HG03196 (cell line): ENCODE data around the gene SMOC1.
"Not testable (repeated sequence)": the region's sequence is repeated elsewhere in the genome, so short reads cannot be mapped to it uniquely, and the experiment has no call there.

Experiments used
- ATAC-seq: cut with Tn5 transposase; IDR thresholded peaks from one replicate; pipeline ENCODE4 v1.9.1; 2021; ENCODE audit not compliant: unreplicated experiment

Gene SMOC1

DNA sequence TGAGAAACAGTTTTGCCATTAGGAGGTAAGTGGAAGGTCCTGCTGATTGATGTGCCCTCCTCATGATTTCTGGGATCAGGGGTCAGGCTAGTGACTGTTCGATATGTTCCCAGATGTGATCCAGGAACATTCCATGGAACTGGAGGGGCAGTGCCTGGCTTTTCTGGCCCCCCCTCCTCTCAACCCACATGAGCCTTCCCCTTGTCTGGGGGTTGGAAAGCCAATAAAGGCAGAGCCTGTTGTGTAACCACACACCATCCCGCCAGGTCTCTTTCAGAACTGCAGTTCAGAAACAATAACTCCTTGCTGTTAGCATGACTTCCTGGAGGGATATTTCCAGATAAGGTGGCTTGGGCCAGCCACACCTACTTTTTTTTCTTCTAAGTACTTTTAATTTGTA is 17.8 kb downstream of the SMOC1 start:
- no peak for ATAC-seq

DNA sequence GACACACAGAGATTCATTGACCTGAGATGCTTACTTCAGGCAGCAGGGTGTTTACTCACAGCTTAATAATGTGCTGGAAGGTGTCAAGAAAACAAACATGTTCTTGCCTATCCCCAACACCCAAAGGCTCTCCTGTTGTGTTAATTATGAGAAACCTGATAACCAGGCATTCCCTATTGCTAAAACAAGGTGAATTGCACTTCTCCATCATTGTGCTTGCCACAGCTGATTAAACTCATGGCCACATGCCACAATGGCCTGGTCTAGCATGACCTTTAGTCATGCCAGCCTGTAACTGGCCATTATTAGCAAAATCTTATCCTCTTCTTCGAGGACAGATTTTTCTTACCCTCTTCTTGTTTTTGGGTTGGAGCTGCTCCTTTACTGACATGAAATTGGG is 21.4 kb downstream of the SMOC1 start:
- no peak for ATAC-seq

DNA sequence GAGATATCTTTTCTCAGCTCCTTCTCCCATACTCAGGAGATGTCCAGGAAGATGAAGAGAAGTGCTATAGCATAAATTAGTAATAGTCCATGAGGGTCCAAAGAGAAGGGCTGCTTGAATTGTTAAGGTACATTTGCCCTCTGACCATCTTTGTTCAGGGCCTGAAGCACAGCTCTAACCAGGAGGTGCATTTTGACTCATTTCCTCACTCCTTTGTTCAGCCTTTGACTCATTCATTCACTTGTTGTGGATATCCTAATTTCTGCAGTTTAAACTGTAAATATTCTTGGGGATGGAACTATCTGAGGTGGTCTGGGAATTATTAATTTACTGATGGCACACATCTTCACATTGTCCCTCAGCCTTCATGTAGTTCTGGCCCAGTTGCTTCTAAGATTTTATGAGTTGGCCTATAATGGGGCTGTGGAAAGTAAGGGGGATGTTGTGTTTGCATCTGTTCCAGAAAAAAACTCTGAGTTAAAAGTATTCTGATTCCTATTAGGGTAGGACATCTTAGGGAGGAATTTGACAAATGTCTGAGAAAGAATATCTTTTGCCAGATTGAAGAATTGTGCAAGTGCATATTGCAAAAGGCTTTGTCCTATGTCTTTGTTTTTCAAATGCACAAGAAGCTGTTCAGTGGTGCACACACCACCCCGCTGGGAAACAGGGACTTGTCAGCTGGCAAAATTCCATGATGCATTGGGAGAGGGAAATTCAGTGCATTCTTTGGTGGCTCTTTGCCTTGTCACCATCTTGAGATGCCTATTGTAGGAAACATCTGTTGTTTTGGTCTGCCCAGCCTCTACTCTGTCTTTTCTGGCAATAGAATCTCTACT is 22.1 kb downstream of the SMOC1 start:
- ATAC-seq: no peak

DNA sequence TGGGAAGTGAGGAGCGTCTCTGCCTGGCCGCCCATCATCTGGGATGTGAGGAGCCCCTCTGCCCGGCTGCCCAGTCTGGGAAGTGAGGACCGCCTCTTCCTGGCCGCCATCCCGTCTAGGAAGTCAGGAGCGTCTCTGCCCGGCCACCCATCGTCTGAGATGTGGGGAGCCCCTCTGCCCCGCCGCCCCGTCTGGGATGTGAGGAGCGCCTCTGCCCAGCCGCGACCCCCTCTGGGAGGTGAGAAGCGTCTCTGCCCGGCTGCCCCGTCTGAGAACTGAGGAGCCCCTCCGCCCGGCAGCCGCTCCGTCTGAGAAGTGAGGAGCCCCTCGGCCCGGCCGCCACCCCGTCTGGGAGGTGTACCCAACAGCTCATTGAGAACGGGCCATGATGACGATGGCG is 23.8 kb downstream of the SMOC1 start:
- ATAC-seq: not testable (repeated sequence)

DNA sequence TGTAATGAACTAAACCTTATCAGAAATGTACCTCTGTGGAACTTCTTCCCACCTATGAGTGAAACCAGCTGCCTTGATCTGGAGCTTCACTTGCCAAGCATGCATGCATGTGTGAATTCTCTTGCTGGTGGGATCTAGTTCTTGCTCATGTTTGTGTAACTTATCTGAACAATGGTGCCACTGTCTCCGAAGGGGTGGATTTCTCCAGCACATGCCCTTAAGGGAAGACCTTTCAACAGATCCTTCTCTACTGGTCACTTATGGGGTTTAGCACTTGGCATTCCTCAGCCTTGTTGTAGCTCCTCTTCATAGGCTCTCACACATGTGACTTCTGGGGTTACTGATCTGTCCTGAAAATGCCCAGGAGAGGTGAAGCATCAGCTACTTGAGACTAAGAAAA is 25.0 kb downstream of the SMOC1 start:
- ATAC-seq: no peak

DNA sequence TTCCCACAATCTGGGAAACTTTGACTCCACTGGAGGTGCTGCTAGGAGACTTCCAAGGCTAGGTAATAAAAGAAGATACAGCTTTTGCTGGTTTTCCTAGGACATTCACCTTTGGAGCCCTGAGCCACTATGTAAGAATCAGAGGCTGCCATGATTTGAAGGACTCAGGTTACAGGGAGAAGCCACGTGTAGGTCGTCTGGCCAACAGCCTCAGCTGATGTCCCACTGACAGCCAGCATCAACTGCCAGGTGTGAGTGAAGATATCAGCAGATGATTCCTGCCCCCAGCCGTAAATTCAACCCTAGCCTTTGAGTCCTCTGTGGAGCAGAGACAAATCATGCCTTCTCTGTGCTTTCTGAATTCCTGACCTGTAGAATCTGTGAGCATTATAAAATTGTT is 27.0 kb downstream of the SMOC1 start:
- ATAC-seq: no peak

DNA sequence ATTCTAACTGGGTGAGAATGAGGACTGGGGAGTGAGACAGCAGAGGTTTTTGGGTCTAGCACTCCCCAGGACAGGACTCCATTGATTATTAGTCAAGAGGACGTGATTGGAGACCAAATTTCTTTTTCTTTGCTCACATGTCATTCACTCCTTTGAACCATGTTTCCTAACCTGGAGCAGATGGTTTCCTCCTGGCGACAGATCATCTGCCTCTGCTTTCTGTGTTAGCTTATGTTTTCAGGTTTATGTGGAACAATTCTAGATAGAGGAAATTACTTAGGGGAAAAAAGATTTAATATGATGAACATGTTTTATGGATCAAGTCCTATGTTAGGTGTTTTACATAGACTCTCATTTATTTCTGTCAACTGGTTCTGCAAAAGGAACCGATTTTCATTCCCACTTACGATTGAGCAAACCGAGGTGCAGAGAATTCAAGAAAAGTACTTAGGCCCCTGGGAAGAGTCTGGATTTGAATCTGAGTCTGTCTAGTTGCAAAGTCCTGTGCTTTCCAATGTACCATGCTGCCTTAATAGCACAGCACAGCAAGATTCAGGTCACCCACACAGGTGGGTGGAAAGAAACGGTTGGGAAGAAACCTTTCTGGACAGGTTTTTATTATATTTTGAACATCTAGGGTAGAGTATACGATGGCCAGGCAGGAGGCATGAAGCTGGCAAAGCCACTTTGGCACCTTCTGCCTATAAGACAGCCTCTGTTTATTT is 30.8 kb downstream of the SMOC1 start:
- no peak for ATAC-seq

DNA sequence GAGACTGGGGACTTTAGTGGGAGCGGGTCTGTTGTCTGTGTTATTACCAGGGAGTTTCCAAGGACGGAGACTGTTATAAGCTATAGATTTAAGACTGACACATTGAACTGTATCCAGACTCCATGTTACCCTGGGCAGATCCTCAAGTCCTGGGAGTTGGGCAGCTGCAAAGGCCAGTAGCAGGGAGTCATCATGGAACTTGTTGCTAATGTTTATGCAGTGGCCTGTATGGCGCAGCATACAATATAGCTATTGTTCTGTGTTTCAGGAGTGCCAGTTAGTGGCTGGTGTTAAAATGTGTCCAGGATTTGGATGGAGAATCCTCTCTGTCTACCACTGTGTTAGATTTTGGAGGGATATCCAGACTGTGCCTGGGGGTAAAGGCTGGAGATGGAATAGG is 31.7 kb downstream of the SMOC1 start:
- no peak for ATAC-seq

DNA sequence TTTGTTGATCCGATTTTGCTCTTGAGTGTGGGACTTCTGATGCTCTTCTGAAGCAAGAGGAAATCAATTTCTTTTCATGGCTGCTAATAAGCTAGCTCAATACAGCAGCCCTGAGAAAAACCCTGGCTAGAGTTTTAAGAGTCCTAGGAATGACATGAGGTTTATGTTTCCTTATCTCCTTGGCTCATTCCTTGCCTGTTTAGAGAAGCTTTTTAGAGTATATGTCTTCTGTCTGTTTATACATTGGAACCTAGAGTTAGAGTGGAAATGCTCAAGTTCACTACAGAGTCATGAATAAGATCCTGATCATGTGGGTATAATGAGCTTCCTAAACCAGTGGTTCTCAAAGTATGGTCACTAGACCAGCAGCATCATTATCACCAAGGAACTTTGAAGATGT is 34.5 kb downstream of the SMOC1 start:
- ATAC-seq: no peak

DNA sequence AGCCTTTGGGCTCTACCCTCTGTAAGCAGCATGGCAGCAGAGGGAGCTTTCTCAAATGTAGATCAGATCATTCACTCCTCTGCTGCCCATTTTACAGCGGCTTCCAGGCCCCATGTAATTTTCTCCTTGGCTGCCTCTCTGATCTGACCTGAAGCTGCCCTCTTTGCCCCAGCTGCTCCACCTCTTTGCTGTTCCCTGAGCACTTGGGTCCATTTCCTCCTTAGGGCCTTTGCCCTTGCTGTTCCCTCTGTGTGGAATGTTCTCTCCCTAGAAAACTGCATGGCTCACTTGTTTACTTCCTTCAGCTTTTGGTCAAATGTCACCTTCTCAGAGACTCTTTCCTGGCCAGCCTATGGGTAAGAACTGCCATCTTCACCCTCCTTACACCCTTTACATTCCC is 37.2 kb downstream of the SMOC1 start:
- no peak for ATAC-seq

DNA sequence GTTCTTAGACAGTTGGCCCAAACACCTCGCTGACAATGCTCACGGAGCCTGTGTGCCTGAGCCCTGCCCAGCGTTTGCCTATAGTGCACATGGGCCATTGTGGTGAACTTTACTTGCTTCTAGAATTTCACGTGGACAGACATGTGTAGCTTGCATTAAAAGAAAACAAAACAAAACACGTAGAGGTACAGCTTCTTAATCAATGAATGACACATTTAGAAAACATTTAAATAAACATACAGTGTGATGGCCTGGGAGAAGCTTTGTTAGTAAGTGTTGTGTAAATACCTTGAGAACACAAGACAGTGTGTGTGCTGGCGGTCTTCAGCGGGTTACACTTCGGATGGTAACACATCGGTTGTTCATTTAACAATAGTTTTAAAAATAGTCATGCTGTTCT is 38.1 kb downstream of the SMOC1 start:
- ATAC-seq: no peak

DNA sequence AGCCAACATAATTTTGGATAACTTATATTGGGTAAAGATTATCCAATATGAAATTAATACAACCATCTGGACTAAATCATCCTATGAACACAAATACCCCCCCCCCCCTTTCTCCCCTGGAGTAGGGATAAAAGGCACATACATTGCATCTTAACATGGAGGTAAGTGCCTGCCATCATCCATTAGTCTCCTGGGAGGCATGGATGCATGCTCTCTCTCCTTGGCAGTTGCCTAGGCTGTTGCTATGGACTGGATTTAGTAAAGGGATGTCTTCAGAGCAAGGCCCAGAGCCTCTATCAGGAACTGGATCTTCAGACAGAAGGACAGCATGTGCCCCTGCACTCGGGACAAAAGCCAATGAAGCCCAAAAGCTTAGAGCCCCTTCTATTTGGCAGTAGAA is 40.6 kb downstream of the SMOC1 start:
- ATAC-seq: no peak

DNA sequence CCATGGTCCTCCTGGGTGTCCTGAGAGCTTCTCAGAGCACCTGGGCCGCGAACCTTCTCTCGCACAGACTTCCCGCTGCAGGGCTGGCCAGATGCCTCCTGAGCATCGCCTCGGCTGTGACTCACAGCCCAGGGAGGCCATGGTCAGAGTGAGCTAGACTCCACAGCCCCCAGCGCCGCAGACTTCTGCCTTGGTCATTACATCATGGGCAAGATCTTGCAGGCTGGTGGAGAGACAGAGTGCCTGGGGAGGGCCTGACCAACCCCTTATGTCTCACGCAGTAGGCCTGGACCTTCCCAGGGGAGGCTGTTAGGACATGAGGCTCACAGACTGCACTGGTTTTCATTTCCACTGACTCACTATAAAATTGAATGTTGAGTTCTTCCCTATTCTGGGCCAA is 41.8 kb downstream of the SMOC1 start:
- no peak for ATAC-seq

DNA sequence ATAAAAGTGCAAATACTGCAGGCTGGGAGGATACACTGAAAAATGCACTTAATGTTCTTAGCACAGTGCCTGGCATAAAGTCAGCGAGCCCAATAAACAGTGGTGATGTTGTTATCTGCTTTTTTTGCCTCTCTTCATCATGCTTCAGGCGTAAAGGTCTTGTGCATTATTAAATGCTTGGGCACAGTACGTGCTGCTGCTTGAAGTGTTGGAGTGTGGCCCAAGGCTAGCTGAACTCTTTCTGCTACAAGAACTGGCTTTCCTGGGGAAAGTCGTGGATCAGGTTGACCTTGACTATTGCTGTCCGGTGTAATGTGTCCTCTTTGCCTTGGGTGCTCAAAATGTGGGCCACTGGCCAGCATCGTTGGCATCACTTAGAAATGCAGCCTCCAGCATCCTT is 43.0 kb downstream of the SMOC1 start:
- no peak for ATAC-seq

DNA sequence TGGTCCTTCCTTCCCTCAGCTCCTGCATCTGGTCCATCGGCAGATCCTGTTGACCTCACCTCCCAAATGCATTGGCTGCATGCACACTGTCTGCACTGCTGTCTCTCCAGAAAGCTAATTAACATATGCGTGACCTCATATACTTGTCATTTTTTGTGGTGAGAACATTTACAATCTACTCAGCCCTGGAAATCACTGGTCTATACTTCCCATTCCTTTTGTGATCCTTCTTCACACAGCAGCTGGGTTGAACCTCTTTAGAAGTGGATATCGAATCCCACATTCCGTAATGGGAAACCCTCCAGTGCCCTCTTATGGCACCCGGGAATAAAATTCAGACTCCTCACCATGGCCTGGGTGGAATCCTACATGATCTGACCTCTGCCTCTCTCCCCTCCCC is 45.0 kb downstream of the SMOC1 start:
- ATAC-seq: no peak

DNA sequence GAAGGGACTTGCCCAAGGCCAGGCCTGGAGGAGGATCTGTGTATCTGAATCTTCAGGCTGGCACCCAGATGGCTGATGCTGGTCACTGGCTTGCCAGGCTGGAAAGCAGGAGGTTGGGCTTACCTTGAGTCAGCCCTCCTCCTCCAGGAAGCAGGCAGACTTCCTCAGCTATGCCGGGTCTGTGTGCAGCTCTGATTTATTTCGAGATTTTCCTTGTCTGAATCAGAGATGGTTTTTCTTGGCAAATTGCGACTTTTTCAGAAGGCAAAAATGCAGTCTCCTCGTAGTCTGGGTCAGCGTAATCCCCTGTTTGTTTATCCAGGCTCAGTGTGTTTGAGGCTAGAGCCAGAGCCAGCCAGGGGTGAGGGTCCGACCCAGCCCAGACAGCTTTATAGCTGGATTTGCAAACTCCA is 48.9 kb downstream of the SMOC1 start:
- ATAC-seq: no peak

DNA sequence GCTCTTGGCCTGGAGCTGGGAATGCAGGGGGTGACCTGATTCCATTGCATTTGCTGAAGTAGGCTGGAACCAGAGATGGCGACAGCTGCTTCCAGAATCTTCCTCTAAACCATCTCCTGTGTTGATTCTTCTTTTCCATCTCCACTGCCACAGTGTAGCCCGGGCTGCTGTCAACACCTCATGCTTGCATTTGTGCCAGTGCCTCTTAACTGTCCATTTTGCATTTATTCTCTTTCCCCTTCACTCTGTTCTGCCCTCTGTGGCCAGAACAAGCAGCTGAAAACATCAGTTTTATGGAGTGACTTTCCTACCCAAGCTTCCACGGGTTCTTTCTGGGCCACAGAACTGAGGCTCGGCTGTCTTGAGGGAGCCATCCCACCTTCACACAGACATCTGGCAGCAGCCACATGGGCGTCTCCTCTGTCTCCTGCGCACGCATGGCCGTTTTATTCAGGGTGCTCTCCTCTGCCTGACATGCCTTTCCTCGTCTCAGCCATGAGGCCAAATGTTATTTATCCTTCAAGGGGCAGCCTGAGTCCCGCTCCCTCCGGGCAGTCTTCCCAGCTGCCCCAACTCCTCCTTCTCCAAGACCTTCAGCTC is 51.7 kb downstream of the SMOC1 start:
- no peak for ATAC-seq

DNA sequence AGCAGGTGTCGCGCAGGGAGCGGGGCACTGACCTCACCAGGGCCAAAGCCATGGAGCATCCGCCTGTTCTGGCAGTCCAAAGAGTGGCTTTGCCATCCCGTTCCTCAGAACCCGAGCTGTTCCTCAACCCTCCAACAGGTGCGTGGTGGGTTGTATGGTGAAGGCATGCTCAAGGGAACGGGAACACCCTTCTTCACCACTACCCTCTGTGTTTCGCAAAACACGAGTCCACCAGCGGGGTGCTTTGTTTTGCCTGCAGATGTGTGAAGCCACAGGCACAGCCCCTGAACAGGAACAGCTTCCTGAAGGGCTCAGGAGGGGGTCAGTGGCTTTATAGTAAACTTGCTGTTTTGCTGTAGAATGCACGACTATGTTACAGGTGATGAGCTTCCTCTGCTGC is 52.7 kb downstream of the SMOC1 start:
- ATAC-seq: no peak

DNA sequence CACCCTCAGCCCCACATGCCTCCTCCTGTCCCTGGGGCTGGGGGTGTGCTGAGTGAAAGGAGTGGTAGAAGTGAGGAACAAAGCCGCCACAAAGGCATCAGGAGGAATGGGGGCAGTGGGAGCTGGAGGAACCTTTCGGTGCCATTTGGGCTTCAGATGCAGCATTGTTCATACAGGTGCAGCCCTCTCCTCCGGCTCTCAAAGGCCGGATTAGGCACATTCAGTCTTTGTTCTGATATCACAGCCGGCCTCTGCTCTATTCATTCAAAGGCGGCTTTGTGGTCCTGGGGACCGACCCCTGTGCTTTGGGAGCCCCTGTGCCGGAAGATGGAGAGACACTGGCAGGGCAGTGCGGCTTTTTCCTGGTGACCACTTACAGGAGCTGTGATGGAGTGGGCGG is 53.2 kb downstream of the SMOC1 start:
- no peak for ATAC-seq

DNA sequence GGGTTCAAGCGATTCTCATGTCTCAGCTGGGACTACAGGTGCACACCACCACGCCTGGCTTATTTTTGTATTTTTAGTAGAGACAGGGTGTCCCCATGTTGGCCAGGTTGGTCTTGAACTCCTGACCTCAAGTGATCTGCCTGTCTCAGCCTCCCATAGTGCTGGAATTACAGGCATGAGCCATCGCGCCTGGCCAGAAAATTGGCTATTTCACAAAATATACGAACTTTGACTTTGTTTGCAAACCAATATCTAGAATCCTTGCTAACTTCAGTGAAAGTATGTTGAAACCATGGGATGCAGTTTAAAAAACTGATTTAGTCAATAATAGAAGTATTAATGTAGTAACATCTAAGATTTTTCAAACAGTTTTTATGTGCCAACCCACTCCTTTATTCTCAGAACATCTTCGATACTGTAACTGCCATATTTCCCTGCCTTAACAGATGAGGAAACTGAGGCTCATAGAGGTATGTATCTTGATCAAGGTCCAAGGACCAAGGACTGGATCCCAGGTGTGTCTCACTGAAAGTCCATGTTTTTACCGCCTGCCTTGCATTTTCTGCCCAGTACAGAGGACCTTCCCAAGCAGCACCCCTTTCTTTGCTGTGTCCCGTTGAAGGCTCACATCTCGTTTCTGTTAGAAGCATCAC is 54.5 kb downstream of the SMOC1 start:
- ATAC-seq: no peak

DNA sequence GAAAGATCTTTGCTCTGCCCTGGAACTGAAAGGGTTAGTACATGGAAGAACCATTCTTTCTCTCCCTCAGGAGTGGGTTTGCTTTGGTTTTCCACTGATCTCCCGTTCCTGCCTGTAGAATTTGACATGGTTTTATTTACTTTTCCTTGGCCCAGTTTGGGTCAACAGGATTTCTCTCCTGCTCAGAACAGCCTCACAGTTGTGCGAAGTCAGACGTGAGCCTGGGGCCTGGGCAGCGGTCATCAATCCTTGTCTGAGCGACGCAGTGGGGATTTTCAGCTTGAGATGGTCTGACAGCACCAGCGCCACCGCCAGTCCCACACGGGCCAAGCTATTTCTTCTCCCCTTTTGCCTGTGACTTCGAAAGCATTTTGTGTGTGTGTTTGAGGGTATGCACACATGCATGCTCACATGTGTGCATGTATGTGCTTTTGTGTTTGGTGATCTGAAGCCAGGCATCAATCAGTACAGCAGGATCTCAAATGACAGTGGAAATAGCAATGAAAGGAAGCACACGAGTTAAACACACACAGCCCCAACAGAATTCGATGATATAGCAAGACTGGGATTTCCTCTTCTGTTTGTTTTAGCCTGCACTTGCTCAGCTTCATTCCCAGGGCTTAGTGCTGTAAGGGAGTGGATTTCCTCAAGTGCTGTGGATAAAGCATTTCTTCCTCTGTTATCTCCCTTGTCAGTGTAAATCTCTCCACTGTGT is 58.3 kb downstream of the SMOC1 start:
- ATAC-seq: no peak
